Fibroblast of lung (primary cell): ENCODE measurements around the gene AADACL4. TPM values are rescaled to one million over a fixed set of nuclear protein-coding genes. Genes with fewer than 3 reads are reported as not detected.

Experiments
- DNase-seq, 2 donors: peaks; one replicate each; pipeline versions ENCODE4 v3.0.0 to v3.0.0-alpha.2; 2010; ENCODE audit warnings: low read depth in 2 of 2
- H2AFZ ChIP-seq: 2 replicates; pipeline ENCODE4 v1.5.1; 2012; ENCODE audit warnings: low read length, control low read depth, inconsistent platforms
- H3K27ac ChIP-seq: 2 replicates; pipeline ENCODE4 v1.5.1; 2011; ENCODE audit warnings: low read length, control low read depth; ENCODE audit not compliant: insufficient read depth
- H3K27me3 ChIP-seq: 2 replicates; pipeline ENCODE4 v1.5.1; 2011; ENCODE audit warnings: mild to moderate bottlenecking, low read length; ENCODE audit not compliant: control insufficient read depth, insufficient read depth
- H3K36me3 ChIP-seq: 2 replicates; pipeline ENCODE4 v1.5.1; 2011; ENCODE audit warnings: low read length; ENCODE audit not compliant: control insufficient read depth, insufficient read depth
- H3K4me1 ChIP-seq: 2 replicates; pipeline ENCODE4 v1.5.1; 2011; ENCODE audit warnings: low read length; ENCODE audit not compliant: control insufficient read depth, insufficient read depth; ENCODE audit errors: extremely low read depth
- H3K4me2 ChIP-seq: 2 replicates; pipeline ENCODE4 v1.5.1; 2011; ENCODE audit warnings: low read length, control low read depth; ENCODE audit not compliant: insufficient read depth; ENCODE audit errors: extremely low read depth
- H3K4me3 ChIP-seq, 4 experiments: fragments of 200-600 bp in 1 of 4; sonication (generic) in 1 of 4; replicated peaks in 1 of 4; 2 replicates each; pipeline ENCODE4 v1.5.1; 2011 to 2016; ENCODE audit warnings: low read length in 4 of 4, low read depth in 3 of 4, mild to moderate bottlenecking in 3 of 4, control low read depth in 2 of 4, inconsistent platforms in 1 of 4, mixed read lengths in 1 of 4; ENCODE audit not compliant: insufficient read depth in 1 of 4; ENCODE audit errors: control extremely low read depth in 1 of 4
- H3K79me2 ChIP-seq: 2 replicates; pipeline ENCODE4 v1.5.1; 2012; ENCODE audit warnings: mild to moderate bottlenecking, low read length, inconsistent platforms; ENCODE audit not compliant: control insufficient read depth, insufficient read depth
- H3K9ac ChIP-seq: 2 replicates; pipeline ENCODE4 v1.5.1; 2011; ENCODE audit warnings: mild to moderate bottlenecking, low read length, control low read depth; ENCODE audit not compliant: insufficient read depth
- H3K9me3 ChIP-seq: 2 replicates; pipeline ENCODE4 v1.5.1; 2012; ENCODE audit warnings: low read depth, low read length; ENCODE audit not compliant: control insufficient read depth, insufficient read depth
- H4K20me1 ChIP-seq: 2 replicates; pipeline ENCODE4 v1.5.1; 2011; ENCODE audit warnings: low read length; ENCODE audit not compliant: control insufficient read depth, insufficient read depth; ENCODE audit errors: extremely low read depth
- CTCF ChIP-seq, 2 donors: IDR thresholded peaks in 1 of 2; conservative IDR thresholded peaks in 1 of 2; 1 replicate in 1 of 2; 2 replicates in 1 of 2; pipeline ENCODE4 v1.5.1; 2011 to 2012; ENCODE audit warnings: low read length in 2 of 2, control low read depth in 1 of 2, inconsistent platforms in 1 of 2, low read depth in 1 of 2, mild to moderate bottlenecking in 1 of 2
- EZH2 ChIP-seq: IDR thresholded peaks from 2 replicates; pipeline ENCODE4 v1.5.1; 2012; ENCODE audit warnings: low read length, control low read depth, mild to moderate bottlenecking; ENCODE audit errors: missing control alignments
- polyA plus RNA-seq, 2 donors: library from polyadenylated mRNA; depleted of rRNA in 1 of 2; stranded (reverse) in 1 of 2; unstranded in 1 of 2; fragments of >200 nt; gene quantifications; 2 replicates each; pipeline ENCODE4 v1.2.1, GENCODE V29; 2011 to 2012; ENCODE audit warnings: missing spikeins in 1 of 2
- total RNA-seq: library from RNA; depleted of rRNA; stranded (reverse); fragments of >200 nt; gene quantifications from 2 replicates; pipeline ENCODE4 v1.2.1, GENCODE V29; 2014

The AADACL4 gene
- total and polyA plus RNA-seq, 2 donors (not counting 1 experiment from before 2014, with no cell fraction given): not detected

GRCh38 chr1:12715896-12716437, 72.1 kb downstream of the AADACL4 start, which contains the start of gene AADACL3:
TSS of gene AADACL3 (plus strand) at chr1:12716110. CDS start at chr1:12716177, 67 bp downstream.
- Histone ChIP-seq H3K9ac (no peak within 1 kb of the TSS), H2AFZ (no peak within 1 kb of the TSS), H3K27ac (no peak within 1 kb of the TSS), H4K20me1 (no peaks in the 10 kb centered on the region), H3K36me3 (no peaks in the 10 kb centered on the region), H3K4me2 (no peak within 1 kb of the TSS), H3K9me3 (no peaks in the 10 kb centered on the region), H3K79me2 (no peaks in the 10 kb centered on the region), H3K4me1 (no peaks in the 10 kb centered on the region), H3K4me3 (no peak within 1 kb of the TSS), H3K27me3 (no peaks in the 10 kb centered on the region)
- TF ChIP-seq EZH2: no peak
- TF ChIP-seq CTCF (conservative IDR thresholded peaks at IDR 0.05 in 1 of 2, IDR thresholded peaks at IDR 0.05 in 1 of 2; ENCODE audit: low read depth in 1 of 2, low read length in 2 of 2): no peak
- no peak for DNase-seq

Other genes starting within 250 kb of the AADACL4 start
- 36.8 and 68.1 TPM in 2 replicates for gene DHRS3, start 25.9 kb upstream of the AADACL4 start, total RNA-seq
- 8.4 and 14.1 TPM in 2 replicates for gene DHRS3, start 25.9 kb upstream of the AADACL4 start, polyA plus RNA-seq
- gene AADACL3, start 72.0 kb downstream of the AADACL4 start, total RNA-seq: not detected in 2 replicates
- gene AADACL3, start 72.0 kb downstream of the AADACL4 start, polyA plus RNA-seq: not detected in 2 replicates
- gene CFAP107, start 102.1 kb downstream of the AADACL4 start, total RNA-seq: under 0.01 TPM in 1 of 2 replicates, not detected in the other
- not detected in 2 replicates for gene CFAP107, start 102.1 kb downstream of the AADACL4 start, polyA plus RNA-seq
- not detected in 2 replicates for gene PRAMEF12, start 129.7 kb downstream of the AADACL4 start, total RNA-seq
- gene PRAMEF12, start 129.7 kb downstream of the AADACL4 start, polyA plus RNA-seq: not detected in 2 replicates
- not detected in 2 replicates for gene PRAMEF1, start 147.3 kb downstream of the AADACL4 start, total RNA-seq
- not detected in 2 replicates for gene PRAMEF1, start 147.3 kb downstream of the AADACL4 start, polyA plus RNA-seq
- not detected in 2 replicates for gene PRAMEF11, start 187.3 kb downstream of the AADACL4 start, total RNA-seq
- not detected in 2 replicates for gene PRAMEF11, start 187.3 kb downstream of the AADACL4 start, polyA plus RNA-seq
- gene HNRNPCL1, start 204.6 kb downstream of the AADACL4 start, total RNA-seq: not detected in 2 replicates
- not detected in 2 replicates for gene HNRNPCL1, start 204.6 kb downstream of the AADACL4 start, polyA plus RNA-seq
- not detected in 2 replicates for gene PRAMEF2, start 213.0 kb downstream of the AADACL4 start, total RNA-seq
- not detected in 2 replicates for gene PRAMEF2, start 213.0 kb downstream of the AADACL4 start, polyA plus RNA-seq
- gene PRAMEF4, start 242.1 kb downstream of the AADACL4 start, total RNA-seq: not detected in 2 replicates
- gene PRAMEF4, start 242.1 kb downstream of the AADACL4 start, polyA plus RNA-seq: not detected in 2 replicates